ENCODE results near the gene SYT14.
"Not testable (repeated sequence)": the region's sequence is repeated elsewhere in the genome, so short reads cannot be mapped to it uniquely, and the experiment has no call there.

DNA sequence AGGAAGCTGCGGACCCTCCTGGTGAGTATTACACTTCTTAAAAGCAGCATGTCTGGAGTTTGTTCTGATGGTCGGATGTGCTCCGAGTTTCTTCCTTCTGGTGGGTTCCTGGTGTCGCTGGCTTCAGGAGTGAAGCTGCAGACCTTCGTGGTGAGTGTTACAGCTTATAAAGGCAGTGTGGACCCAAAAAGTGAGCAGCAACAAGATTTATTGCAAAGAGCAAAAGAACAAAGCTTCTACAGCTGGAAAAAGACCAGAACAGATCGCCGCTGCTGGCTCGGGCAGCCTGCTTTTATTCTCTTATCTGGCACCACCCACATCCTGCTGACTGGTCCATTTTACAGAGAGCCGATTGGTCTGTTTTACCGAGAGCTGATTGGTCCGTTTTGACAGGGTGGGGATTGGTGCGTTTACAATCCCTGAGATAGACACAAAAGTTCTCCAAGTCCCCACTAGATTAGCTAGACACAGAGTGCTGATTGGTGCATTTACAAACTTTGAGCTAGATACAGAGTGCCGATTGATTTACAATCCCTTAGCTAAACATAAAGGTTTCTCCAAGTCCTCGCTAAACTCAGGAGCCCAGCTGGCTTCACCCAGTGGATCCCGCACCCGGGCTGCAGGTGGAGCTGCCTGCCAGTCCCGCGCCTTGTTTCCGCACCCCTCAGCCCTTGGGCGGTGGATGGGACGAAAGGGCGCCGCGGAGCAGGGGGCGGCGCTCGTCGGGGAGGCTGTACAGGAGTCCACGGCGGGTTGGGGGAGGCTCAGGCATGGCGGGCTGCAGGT is 49.5 kb upstream of the SYT14 start:
- TF ChIP-seq, protein P1, sequence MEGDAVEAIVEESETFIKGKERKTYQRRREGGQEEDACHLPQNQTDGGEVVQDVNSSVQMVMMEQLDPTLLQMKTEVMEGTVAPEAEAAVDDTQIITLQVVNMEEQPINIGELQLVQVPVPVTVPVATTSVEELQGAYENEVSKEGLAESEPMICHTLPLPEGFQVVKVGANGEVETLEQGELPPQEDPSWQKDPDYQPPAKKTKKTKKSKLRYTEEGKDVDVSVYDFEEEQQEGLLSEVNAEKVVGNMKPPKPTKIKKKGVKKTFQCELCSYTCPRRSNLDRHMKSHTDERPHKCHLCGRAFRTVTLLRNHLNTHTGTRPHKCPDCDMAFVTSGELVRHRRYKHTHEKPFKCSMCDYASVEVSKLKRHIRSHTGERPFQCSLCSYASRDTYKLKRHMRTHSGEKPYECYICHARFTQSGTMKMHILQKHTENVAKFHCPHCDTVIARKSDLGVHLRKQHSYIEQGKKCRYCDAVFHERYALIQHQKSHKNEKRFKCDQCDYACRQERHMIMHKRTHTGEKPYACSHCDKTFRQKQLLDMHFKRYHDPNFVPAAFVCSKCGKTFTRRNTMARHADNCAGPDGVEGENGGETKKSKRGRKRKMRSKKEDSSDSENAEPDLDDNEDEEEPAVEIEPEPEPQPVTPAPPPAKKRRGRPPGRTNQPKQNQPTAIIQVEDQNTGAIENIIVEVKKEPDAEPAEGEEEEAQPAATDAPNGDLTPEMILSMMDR (IDR thresholded peaks at IDR 0.05), result not testable (repeated sequence)
- not testable (repeated sequence) for TF ChIP-seq ZBTB21 (CRISPR knock-in tag; IDR thresholded peaks at IDR 0.05; ENCODE audit: borderline replicate concordance)
- TF ChIP-seq, protein P2, sequence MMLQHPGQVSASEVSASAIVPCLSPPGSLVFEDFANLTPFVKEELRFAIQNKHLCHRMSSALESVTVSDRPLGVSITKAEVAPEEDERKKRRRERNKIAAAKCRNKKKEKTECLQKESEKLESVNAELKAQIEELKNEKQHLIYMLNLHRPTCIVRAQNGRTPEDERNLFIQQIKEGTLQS (CRISPR knock-in tag; conservative IDR thresholded peaks at IDR 0.05), result not testable (repeated sequence)

Data from WTC11 (cell line).